ENCODE measurements around the gene FAM131B. TPM values are rescaled to one million over a fixed set of nuclear protein-coding genes. Genes with fewer than 3 reads are reported as not detected.

FAM131B gene
- total RNA-seq, 4 donors from 2014 or later, result 0.11 to 0.54 TPM; not detected in 2

- intact Hi-C loops (cut with DNase I), result loop anchor here (5.0 to 10.0 kb wide), 2 partner anchors 36 to 97 kb away; partner anchors contain the start of genes CASP2 and TMEM139
- Histone ChIP-seq H3K4me3 (replicated peaks in 1 of 3) (peak overlapping the region; percentile 70 to 100 (median 99)), H3K27ac (peak overlapping the region; percentile 86 to 97 (median 97)), H3K9me3 (no peaks in the 10 kb centered on the region), H3K27me3 (no peaks in the 10 kb centered on the region), H3K36me3 (no peaks in the 10 kb centered on the region), H3K4me1 (peaks cover 33 to 52% of the 10 kb centered on the region in 2 donors)
- 15 to 17% methylated on average over 5 to 13 of the region's 64 CpGs for WGBS, 2 donors
- TF ChIP-seq POLR2A (IDR thresholded peaks at IDR 0.05) (no peak), CTCF (IDR thresholded peaks at IDR 0.05) (no peak)
- DNase-seq, result peak; percentile 83 to 84
Measured at GRCh38 chr7:143381427-143382125, 19.1 kb upstream of the FAM131B start.

DNA sequence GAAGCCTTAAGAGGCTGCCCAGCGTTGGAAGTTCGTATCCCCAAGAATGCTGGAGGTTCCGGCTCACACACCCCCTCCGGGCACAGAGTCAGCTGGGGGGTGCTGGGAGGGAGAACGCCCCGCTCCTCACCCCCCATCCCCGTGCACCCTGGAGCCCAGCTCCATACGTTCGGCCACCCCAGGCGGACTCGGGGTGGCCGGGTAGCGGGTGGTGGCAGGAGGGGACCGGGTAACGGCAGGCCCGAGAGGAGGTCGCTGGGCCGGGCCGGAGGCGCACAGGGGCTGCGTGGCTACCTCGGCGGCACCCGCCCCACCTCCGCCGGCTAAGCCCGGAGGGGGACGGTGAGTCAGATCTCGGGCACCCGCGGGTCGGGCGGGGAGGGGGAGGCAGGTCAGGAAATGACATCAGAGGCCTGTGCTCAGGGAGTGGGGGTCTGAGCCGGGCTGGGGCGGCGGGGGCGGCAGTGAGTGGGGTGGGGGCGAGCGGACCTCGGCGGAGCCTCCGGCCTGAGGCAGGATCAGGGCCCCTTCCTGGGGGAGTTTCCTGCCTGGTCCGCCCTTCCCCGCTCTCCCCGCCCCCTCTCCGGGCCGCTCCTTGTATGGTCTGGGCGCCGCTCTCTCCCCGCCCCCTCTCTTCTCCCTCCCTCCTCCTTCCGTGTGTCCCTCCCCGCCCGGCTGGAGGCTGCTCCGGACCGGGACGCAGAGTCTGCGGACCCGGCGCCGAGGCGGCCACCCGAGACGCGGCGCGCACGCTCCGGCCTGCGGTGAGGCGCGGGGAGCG lies 18.3 kb upstream of the FAM131B start, which contains the start of gene ZYX:
TSS of gene ZYX (plus strand) at position 700 of the 781 bp plus-strand sequence. CDS start 227 bp downstream, outside the sequence.
- Histone ChIP-seq H3K4me1 (peaks cover 33 to 44% of the 10 kb centered on the region in 2 donors), H3K4me3 (replicated peaks in 1 of 3) (peak within 1 kb of the TSS; percentile 91 to 100 (median 99)), H3K9me3 (no peaks in the 10 kb centered on the region), H3K27me3 (no peaks in the 10 kb centered on the region), H3K36me3 (no peaks in the 10 kb centered on the region), H3K27ac (peak within 1 kb of the TSS; percentile 86 to 97 (median 97))
- intact Hi-C loops (cut with DNase I), result loop anchor here (5.0 to 10.0 kb wide), 2 partner anchors 36 to 96 kb away; partner anchors contain the start of genes CASP2 and TMEM139
- peak; percentile 95 to 96 for DNase-seq
- WGBS, 2 donors, result 1% methylated on average over 16 of the region's 72 CpGs; no CpG with 5 or more reads in 1 of the 2 donors
- peak; percentile 65 to 81 for TF ChIP-seq POLR2A (IDR thresholded peaks at IDR 0.05)
- no peak for TF ChIP-seq CTCF (IDR thresholded peaks at IDR 0.05)

DNA sequence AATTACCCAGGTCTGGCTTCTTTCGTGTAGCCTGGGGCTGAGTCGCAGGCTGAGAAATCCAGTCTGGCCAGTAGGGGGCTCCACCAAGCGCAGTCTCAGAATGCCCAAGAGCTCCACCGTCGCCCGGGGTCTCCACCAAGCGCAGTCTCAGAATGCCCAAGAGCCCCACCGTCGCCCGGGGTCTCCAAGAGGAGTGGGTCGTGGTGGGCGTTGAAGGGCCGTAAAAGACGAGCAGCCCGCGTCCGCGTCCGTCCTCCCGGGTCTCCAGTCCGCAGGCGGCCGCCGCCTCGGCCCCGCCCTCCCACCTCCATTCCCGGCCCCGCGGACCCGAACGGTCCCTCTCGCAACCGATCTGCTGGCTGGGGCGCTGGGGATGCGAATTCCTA lies 17.7 kb upstream of the FAM131B start:
- Histone ChIP-seq H3K4me1 (peaks cover 33 to 40% of the 10 kb centered on the region in 2 donors), H3K9me3 (no peaks in the 10 kb centered on the region), H3K27ac (peak overlapping the region; percentile 86 to 97 (median 97)), H3K27me3 (no peaks in the 10 kb centered on the region), H3K4me3 (replicated peaks in 1 of 3) (peak overlapping the region; percentile 91 to 100 (median 99)), H3K36me3 (no peaks in the 10 kb centered on the region)
- WGBS, 2 donors, result 0 to 2% methylated on average over 12 to 15 of the region's 35 CpGs
- intact Hi-C loops (cut with DNase I), result loop anchor here (5.0 to 10.0 kb wide), 2 partner anchors 37 to 95 kb away; partner anchors contain the start of genes CASP2 and TMEM139
- peak; percentile 83 to 85 for DNase-seq
- TF ChIP-seq POLR2A (IDR thresholded peaks at IDR 0.05), result no peak
- peak; percentile 82 to 97 (median 89) for TF ChIP-seq CTCF (IDR thresholded peaks at IDR 0.05)

DNA sequence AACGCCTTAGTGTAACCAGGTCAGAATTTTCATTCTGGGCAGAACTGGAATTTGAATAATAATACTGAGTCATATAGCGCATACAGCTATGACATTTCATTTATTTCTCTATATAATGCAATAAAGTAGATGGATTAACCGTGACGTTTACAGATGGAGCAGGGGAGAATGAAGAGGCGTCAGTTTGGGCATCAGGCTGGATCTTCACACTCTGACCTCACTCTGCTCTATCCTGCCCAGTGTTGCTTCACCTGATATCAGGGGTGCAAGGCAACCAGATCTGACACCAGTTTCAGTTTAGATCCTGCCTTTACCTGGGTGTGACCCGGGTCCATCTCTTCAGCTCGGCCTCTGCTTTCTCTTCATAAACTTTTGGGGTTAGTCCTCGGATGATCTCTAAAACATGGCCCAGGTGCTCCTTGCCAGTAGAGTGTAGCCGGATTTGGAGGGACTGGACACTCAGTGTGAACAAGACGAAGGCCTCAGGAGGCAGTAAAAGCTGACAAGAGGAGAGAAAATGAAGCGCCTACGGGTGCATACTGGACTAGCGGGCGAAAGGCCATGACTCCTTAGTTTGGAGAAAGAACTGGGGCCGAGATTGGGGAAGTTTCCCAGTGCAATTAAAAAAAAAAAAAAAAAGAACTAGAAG lies 17.2 kb upstream of the FAM131B start:
- peak overlapping the region in 2 of 3 donors; percentile 97 for H3K27ac ChIP-seq
- H3K9me3 ChIP-seq, result no peaks in the 10 kb centered on the region
- TF ChIP-seq POLR2A (IDR thresholded peaks at IDR 0.05), result no peak
- TF ChIP-seq CTCF (IDR thresholded peaks at IDR 0.05), result no peak
- no peak for DNase-seq
- intact Hi-C loops (cut with DNase I), result loop anchor here (5.0 to 10.0 kb wide), 2 partner anchors 38 to 95 kb away; partner anchors contain the start of genes CASP2 and TMEM139
- H3K36me3 ChIP-seq, result no peaks in the 10 kb centered on the region
- H3K27me3 ChIP-seq, result no peaks in the 10 kb centered on the region
- H3K4me3 ChIP-seq (replicated peaks in 1 of 3), result no peak overlapping the region
- WGBS, 2 donors, result 40 to 44% methylated on average over 15 of the region's 15 CpGs
- H3K4me1 ChIP-seq, result peaks cover 28 to 35% of the 10 kb centered on the region in 2 donors

Data from thyroid gland (tissue), 4 donors.